Effector memory CD8-positive, alpha-beta T cell (primary cell): ENCODE measurements around the gene CHAF1A.

Experiments
- ATAC-seq: fragments of 150-1000 bp; cut with Tn5 transposase; replicated peaks from 2 replicates; pipeline ENCODE4 v1.10.0; 2021; ENCODE audit warnings: mild to moderate bottlenecking, moderate library complexity
- DNase-seq, 3 experiments: peaks; one replicate each; pipeline ENCODE4 v3.0.0; 2021
- H3K27ac Mint-ChIP-seq, 2 donors: one replicate each; pipeline ENCODE4 v1.8.0; 2022; ENCODE audit warnings: mild to moderate bottlenecking in 2 of 2, mixed read lengths in 2 of 2, moderate library complexity in 2 of 2
- H3K27me3 Mint-ChIP-seq, 2 donors: one replicate each; pipeline ENCODE4 v1.8.0; 2022; ENCODE audit warnings: mixed read lengths in 2 of 2
- H3K36me3 Mint-ChIP-seq: one replicate; pipeline ENCODE4 v1.8.0; 2022; ENCODE audit warnings: mild to moderate bottlenecking, moderate library complexity, mixed read lengths; ENCODE audit not compliant: insufficient read depth
- H3K4me1 Mint-ChIP-seq, 2 donors: one replicate each; pipeline ENCODE4 v1.8.0; 2022; ENCODE audit warnings: low read depth in 2 of 2, mixed read lengths in 2 of 2
- H3K4me3 Mint-ChIP-seq, 2 donors: one replicate each; pipeline ENCODE4 v1.8.0; 2022; ENCODE audit warnings: mild to moderate bottlenecking in 2 of 2, mixed read lengths in 2 of 2, moderate library complexity in 2 of 2
- H3K9me3 Mint-ChIP-seq, 2 donors: one replicate each; pipeline ENCODE4 v1.8.0; 2022; ENCODE audit warnings: mixed read lengths in 2 of 2

The CHAF1A gene

DNA sequence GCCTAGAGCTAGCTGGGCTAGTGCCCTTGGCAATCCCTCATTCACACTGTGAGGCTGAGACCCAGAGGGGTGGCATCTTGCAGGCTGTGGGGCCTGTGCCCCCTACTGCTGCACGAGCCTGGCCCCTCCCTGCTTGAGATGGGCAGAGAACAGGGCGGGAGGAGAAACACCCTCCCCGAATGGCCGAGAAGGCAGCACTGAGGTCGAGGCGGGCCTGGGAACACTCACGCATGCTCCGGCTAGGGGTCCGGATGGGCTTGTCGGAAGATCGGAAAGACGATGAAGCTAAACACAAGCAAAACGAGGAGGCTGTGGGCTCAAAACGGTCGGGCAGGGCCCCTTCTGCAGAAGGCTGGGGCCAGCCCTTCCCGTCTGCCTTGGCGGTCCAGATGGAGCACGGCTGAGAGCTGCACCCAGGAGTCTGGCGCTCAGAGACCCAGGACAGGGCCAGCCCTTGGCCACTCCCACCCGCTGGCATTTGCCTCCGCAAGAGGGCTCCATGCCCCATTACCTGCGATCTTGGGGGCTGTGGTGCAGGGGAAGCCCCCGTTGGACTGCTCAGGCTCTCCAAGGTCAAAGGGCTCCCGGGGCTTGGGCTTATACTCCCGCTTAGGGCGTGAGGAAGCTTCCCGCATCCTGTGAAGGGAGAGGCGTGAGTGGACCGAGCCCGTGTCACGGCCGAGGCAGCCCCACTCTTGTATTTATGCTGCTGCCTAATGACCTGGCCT is 40.2 kb upstream of the CHAF1A start:
- H3K27ac Mint-ChIP-seq = no peak overlapping the region
- no peaks in the 10 kb centered on the region for H3K27me3 Mint-ChIP-seq

DNA sequence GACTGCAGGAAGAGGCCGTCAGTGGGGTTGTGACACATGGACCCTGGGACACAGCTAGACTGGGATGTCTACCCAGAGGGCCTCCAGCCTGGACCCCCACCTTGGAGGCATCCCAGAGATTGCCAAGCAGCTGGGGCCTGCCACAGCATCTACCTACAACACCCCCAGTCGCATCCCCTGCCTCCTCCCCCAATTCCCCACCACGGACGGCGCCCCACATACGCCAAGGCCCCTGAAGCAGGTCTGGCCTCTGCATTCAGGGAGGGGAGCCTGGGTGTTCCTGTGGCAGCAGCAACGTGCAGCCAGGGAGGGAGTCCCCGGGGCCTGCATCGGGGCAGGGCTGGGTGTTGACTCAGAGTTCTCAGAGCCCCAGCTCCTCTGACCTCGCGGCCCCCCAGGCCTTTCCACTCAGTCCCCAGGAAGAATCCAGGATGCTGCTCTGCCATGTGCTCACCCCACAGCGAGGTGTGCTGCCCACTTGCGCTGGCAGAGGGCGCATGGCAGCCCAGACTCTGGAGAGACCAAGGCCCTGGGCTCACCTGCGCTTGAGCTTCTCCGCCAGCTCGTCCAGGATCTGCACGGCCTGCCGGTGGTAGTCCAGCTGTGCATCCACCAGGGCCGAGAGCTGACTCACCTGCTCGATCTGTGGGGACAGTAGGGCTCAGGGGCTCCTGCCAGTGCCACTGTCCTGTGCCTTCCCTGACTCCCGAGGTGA is 39.5 kb upstream of the CHAF1A start:
- ATAC-seq = no peak
- DNase-seq = no peak

More for the DNA sequence above, 40.2 kb upstream of the CHAF1A start:
- no peaks in the 10 kb centered on the region for H3K9me3 Mint-ChIP-seq
- H3K4me1 Mint-ChIP-seq = peaks cover 2 to 4% of the 10 kb centered on the region in 2 donors
- no peak overlapping the region for H3K4me3 Mint-ChIP-seq
- DNase-seq (no peak), ATAC-seq (no peak)
- peaks cover 39% of the 10 kb centered on the region for H3K36me3 Mint-ChIP-seq

DNA sequence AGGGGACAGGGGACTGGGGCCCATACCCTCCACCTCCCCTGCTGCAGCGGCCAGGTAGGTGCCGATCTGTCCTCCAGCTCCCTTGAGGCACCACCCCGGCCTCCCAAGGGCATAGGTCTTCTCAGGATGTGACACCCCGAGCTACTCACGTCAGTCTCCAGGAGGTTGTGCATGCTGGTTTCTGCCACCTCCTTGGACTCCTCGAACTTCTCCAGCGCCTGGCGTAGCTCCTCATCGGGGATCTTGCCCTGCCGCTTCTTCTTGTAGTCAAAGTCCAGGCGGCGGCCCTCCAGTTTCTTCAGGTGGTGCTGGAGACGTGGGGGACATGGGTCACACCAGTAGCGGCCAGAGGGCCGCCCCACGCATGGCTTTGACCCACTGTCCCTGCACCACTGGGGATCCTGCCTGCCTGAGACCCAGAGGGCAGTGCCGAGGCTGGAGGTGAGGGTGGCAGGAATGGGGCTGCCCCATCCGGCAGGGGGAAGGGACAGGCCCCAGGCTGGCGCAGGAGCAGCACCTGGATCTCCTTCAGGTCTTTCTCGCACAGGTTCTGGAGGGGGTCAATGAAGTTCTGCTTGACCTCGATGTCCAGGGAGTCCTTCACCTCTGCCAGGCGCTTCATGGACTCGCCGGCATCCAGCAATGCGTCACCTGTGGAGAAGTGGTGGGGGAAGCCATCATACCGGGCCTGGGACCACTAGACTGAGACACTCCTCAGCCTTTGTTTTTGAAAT is 38.7 kb upstream of the CHAF1A start:
- H3K4me3 Mint-ChIP-seq = no peak overlapping the region
- H3K27me3 Mint-ChIP-seq = no peaks in the 10 kb centered on the region
- ATAC-seq (no peak), DNase-seq (no peak)
- H3K9me3 Mint-ChIP-seq = no peaks in the 10 kb centered on the region
- peaks cover 46% of the 10 kb centered on the region for H3K36me3 Mint-ChIP-seq
- peaks cover 5 to 12% of the 10 kb centered on the region in 2 donors for H3K4me1 Mint-ChIP-seq
- no peak overlapping the region for H3K27ac Mint-ChIP-seq

More for the DNA sequence above, 39.5 kb upstream of the CHAF1A start:
- H3K36me3 Mint-ChIP-seq = peaks cover 43% of the 10 kb centered on the region
- no peak overlapping the region for H3K27ac Mint-ChIP-seq
- no peaks in the 10 kb centered on the region for H3K27me3 Mint-ChIP-seq
- H3K4me1 Mint-ChIP-seq = peaks cover 4 to 6% of the 10 kb centered on the region in 2 donors
- H3K9me3 Mint-ChIP-seq = no peaks in the 10 kb centered on the region
- no peak overlapping the region for H3K4me3 Mint-ChIP-seq

DNA sequence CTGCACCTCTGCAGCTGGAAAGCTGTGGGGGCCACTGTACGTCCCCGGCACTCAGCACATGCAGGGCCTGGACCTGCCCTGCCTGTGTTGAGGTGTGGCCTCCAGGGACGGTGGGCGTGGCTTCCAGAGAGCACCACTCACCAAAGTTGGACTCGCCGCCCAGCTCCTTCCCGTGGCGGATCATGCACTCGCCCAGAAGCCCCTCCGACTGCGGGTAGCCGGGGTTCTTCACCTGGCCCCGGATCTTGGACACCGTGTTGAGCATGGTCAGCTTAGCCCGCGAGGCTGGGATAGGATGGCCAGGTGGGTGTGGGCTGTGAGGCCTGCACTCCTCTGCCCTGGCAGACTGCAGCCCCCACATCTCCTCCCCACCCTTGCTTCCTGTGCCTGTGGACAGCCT is 37.1 kb upstream of the CHAF1A start:
- no peaks in the 10 kb centered on the region for H3K9me3 Mint-ChIP-seq
- DNase-seq (no peak), ATAC-seq (no peak)
- no peak overlapping the region for H3K4me3 Mint-ChIP-seq
- H3K4me1 Mint-ChIP-seq = peaks cover 13 to 19% of the 10 kb centered on the region in 2 donors
- H3K27ac Mint-ChIP-seq = peak overlapping the region in 1 of 2 donors; percentile 10
- no peaks in the 10 kb centered on the region for H3K27me3 Mint-ChIP-seq
- peaks cover 55% of the 10 kb centered on the region for H3K36me3 Mint-ChIP-seq

DNA sequence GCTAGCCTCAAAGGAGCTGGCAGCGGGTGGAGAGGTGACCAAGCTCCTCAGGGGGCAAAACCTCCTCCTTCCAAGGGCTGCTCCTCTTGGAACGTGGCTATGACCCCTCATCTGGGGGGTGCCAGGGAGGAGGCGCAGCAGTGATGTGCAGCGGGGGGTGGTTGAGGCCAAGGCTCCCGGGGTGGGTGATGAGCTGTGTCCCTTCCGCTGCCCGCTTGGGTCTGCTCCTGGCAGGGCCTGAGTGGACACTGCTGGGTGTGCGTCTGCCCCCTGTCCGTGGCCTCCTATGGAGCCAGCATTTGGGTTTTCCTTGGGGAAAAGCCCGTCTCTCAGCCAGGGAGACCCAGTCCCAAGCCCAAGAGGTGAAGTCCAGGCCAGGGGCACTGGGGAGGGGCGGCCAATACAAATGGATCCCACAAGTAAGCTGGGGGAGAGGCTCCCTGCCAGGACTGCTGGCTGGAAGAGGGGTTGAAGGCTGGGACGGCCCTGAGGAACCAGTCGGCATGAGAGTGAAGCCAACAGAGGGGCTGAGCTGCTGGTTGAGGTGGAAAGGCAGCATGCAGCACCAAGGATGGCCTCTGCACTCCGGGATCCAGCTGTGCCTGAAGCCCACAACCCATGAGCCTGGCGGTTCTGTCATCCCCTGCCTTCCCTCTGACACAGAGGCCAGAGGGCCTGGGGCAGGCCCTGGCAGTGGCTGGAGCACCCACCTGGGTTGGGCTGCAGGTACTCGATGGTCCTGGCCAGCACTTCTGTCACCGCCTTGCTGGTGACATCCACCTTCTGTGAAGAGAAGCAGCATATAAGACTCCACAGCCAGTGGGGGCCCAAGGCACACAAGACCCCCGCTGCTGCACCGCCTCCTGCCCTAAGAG is 36.4 kb upstream of the CHAF1A start:
- DNase-seq = no peak
- peaks cover 14 to 24% of the 10 kb centered on the region in 2 donors for H3K4me1 Mint-ChIP-seq
- H3K27ac Mint-ChIP-seq = peak overlapping the region in 1 of 2 donors; percentile 84

DNA sequence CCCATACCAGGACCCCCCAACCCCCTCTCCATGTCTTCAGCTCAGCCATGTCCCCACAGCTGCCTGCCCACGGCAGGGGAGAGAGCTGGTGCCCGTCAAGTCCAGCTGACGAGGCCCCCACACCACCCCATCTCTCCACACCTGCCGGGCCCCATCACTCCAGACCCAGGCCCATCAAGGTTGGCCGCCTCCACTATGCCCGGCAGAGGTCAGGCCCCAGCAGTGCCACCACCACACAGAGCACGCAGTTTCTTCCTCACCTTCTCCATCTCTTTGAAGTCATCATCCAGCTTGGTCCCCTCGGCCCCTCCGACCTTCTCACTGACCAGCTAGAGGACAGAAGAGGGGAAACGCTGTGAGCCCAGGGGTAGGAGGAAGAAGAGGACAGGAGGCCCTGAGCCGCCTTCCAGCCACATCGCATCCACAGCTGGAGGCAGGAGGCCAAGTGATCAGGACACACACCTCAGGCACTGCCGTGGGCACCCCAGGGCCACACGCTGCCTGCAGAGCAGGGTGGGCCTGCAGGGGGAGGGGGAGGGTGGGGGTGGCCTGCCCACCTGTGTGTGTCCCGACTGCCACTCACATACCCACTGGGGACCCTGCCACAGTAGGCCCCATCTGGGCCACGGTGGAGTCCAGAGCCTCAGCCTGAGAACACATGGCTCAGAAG is 35.6 kb upstream of the CHAF1A start:
- DNase-seq = no peak
- Mint-ChIP-seq H3K27me3 (no peaks in the 10 kb centered on the region), H3K27ac (peak overlapping the region in 1 of 2 donors; percentile 84), H3K36me3 (peaks cover 55% of the 10 kb centered on the region), H3K9me3 (no peaks in the 10 kb centered on the region), H3K4me1 (peaks cover 16 to 25% of the 10 kb centered on the region in 2 donors), H3K4me3 (no peak overlapping the region)
- no peak for ATAC-seq

More for the DNA sequence above, 36.4 kb upstream of the CHAF1A start:
- H3K9me3 Mint-ChIP-seq = no peaks in the 10 kb centered on the region
- no peaks in the 10 kb centered on the region for H3K27me3 Mint-ChIP-seq
- H3K4me3 Mint-ChIP-seq = no peak overlapping the region
- ATAC-seq = no peak
- peaks cover 55% of the 10 kb centered on the region for H3K36me3 Mint-ChIP-seq

DNA sequence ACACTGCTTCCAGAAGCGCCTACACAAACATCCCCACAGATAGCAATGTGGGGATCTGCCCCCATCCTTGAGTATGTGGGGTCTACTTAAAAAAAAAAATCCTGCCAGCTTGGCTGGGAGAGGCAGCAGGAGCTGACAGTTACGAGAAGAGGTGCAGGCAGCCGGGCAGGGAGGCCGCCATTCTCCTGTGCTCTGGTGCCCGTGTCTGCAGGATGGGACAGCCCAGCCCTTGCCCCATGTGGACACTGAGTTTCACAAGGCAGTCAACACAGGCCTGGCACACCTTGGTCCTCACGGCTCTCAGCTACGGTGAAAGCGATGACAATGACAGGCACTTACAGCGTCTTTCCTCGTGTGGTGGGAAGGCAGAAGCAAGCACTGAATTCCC is 35.1 kb upstream of the CHAF1A start:
- H3K9me3 Mint-ChIP-seq = no peaks in the 10 kb centered on the region
- H3K36me3 Mint-ChIP-seq = peaks cover 57% of the 10 kb centered on the region
- H3K4me3 Mint-ChIP-seq = peak overlapping the region in 1 of 2 donors; percentile 55
- ATAC-seq (no peak), DNase-seq (no peak)
- H3K4me1 Mint-ChIP-seq = peaks cover 16 to 28% of the 10 kb centered on the region in 2 donors
- no peaks in the 10 kb centered on the region for H3K27me3 Mint-ChIP-seq
- peak overlapping the region; percentile 81 to 84 for H3K27ac Mint-ChIP-seq

DNA sequence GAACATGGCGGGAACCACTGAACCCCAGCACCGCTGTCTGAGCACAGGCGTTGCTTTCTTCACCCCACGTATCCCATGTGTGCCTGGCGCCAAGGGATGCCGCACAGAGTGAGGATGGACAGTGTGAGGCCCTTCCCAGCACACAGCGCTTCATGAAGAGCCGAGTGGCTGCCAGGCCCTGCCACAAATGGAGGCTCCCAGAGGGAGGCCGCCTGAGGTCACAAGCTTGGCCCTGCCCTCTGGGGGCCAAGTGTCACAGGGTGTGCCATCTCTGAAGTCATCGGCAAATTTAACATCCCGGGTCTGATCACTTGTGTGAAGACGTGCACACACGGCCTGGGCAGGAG is 34.7 kb upstream of the CHAF1A start:
- Mint-ChIP-seq H3K27ac (peak overlapping the region; percentile 81 to 84), H3K4me1 (peaks cover 16 to 28% of the 10 kb centered on the region in 2 donors)

DNA sequence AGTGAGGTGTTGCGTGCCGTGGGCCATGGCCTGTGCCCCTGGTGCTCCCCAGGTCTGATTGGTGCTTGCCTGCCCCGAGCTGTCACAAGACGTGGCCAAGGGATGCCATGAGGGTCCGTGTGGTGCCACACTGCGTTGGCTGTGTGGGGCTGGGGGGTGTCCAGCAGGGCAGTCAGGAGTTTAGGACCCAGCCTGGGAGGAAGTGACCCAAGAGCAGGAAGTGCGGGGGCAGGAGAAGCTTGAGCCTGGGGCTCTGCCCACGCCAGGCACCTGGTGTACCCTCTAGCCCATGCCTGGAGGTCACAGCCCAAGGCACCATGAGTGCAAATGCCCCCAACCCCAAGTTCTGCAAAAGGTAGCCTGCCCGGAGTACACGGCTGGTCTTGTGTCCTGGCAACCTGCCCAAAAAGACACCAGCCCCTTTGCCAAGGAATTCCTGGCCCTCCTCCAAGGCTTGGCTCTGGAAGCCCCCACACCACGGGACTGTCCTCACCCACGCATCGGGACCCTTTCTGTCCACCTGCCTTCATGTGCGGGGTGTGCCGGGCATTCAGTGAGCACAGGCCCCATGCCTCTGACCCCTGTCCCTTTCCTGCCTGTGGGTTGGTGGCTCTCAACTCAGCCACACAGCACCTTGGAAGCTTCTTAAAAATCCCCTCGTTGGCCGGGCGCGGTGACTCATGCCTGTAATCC is 34.2 kb upstream of the CHAF1A start:
- Mint-ChIP-seq H3K4me1 (peaks cover 16 to 30% of the 10 kb centered on the region in 2 donors), H3K27me3 (no peaks in the 10 kb centered on the region), H3K27ac (peak overlapping the region; percentile 84 to 90), H3K9me3 (no peaks in the 10 kb centered on the region), H3K4me3 (peak overlapping the region; percentile 86 to 93), H3K36me3 (peaks cover 53% of the 10 kb centered on the region)
- no peak for ATAC-seq
- no peak for DNase-seq

More for the DNA sequence above, 34.7 kb upstream of the CHAF1A start:
- peaks cover 57% of the 10 kb centered on the region for H3K36me3 Mint-ChIP-seq
- H3K4me3 Mint-ChIP-seq = peak overlapping the region in 1 of 2 donors; percentile 55
- ATAC-seq = no peak
- H3K27me3 Mint-ChIP-seq = no peaks in the 10 kb centered on the region
- DNase-seq = no peak
- H3K9me3 Mint-ChIP-seq = no peaks in the 10 kb centered on the region

DNA sequence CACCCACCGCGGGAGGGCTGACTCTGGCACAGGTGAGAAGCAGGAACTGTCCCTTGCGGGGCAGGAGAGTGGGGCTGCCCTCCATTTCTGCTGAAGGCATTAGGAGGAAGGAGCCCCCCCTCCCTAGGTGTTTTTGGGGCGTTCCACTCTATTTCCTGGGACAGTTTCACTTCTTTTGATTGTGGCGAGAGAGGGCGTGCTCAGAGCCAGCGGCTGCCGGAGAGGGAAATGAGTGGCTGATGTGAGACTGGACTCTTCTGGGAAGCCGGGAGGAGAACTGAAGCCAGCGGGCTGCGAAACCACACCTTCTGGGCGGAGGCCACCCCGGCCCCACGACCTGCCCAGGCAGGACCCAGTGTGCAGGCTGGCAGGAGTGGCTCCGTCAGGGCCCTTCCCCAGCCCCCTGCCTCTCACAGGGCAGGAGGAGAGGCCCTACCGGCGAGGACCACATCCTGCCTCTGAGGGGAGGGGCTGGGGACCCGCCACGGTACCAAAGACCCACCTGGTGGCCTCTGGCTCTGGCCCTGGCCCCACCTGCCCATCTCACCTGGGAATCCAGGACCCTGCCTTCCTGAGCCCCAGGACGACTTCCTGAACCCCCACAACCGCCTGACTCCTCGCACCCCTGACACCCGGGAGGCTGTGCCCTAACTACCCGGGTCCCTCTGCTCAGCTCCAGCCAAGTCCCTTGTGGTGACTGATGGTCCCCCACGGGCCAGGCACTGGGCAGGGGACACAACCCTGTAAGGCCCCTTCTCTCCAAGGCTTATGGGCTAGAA is 33.1 kb upstream of the CHAF1A start:
- Mint-ChIP-seq H3K36me3 (peaks cover 48% of the 10 kb centered on the region), H3K27me3 (no peaks in the 10 kb centered on the region), H3K4me1 (peaks cover 21 to 35% of the 10 kb centered on the region in 2 donors), H3K9me3 (no peaks in the 10 kb centered on the region), H3K27ac (peak overlapping the region; percentile 84 to 90), H3K4me3 (peak overlapping the region; percentile 86 to 93)
- DNase-seq = peak; percentile 70 to 74 (median 71)
- ATAC-seq = peak; percentile 72

DNA sequence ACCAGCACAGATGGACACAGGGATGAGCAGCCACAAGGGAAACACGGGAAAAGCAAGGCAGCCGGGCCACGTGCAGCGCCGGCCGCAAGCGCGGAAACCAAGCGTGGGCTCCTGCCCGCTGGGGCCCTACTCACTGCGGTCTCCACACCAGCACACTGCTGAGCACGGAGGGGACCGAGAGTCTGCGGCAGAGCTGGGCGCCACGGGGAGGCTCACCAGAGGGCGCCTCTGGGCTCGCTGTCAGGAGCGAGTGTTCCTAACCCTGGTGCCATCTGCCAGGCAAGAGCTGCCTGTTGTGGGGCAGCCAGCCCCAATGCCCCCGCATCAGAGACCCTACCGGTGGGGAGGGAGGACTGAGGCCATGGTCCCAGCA is 32.6 kb upstream of the CHAF1A start:
- peak overlapping the region; percentile 84 to 90 for H3K27ac Mint-ChIP-seq
- no peaks in the 10 kb centered on the region for H3K27me3 Mint-ChIP-seq
- H3K4me3 Mint-ChIP-seq = peak overlapping the region; percentile 86 to 93
- peaks cover 21 to 35% of the 10 kb centered on the region in 2 donors for H3K4me1 Mint-ChIP-seq
- peak; percentile 75 for ATAC-seq
- H3K36me3 Mint-ChIP-seq = peaks cover 45% of the 10 kb centered on the region
- H3K9me3 Mint-ChIP-seq = no peaks in the 10 kb centered on the region
- DNase-seq = peak; percentile 67 to 71 (median 69)
